ENCODE measurements around the gene EXD3.
A peak's percentile ranks its signal among the peaks of the same experiment; 100 is the strongest.

Gene EXD3

DNA sequence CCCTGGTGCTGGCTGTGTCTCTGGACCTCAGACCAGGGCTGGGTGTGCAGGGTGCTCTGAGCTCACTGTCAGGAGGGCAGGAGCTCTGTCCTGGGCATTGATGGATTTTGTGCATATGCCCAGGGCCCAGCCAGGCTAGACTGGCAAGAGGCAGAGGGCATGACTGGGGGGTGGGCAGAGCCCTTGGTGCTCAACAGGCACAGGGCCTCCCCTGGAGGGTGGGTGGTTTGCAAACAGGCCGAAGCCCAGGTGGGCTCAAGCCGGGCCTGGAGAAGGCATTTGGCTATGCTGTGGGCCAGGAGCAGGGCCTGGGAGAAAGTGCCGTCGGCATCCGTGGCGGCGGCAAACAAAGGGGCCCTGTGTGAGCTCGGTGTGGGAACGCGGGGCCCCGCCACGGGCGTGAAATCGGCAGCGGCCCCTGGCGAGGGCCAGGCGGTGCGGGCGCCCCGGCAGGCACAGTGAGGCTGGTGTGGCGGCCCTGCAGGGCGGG, 119.0 kb downstream of the EXD3 start:
- TF ChIP-seq, protein P1, sequence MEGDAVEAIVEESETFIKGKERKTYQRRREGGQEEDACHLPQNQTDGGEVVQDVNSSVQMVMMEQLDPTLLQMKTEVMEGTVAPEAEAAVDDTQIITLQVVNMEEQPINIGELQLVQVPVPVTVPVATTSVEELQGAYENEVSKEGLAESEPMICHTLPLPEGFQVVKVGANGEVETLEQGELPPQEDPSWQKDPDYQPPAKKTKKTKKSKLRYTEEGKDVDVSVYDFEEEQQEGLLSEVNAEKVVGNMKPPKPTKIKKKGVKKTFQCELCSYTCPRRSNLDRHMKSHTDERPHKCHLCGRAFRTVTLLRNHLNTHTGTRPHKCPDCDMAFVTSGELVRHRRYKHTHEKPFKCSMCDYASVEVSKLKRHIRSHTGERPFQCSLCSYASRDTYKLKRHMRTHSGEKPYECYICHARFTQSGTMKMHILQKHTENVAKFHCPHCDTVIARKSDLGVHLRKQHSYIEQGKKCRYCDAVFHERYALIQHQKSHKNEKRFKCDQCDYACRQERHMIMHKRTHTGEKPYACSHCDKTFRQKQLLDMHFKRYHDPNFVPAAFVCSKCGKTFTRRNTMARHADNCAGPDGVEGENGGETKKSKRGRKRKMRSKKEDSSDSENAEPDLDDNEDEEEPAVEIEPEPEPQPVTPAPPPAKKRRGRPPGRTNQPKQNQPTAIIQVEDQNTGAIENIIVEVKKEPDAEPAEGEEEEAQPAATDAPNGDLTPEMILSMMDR (IDR thresholded peaks at IDR 0.05; ENCODE audit: low read depth, low read length) = no peak

DNA sequence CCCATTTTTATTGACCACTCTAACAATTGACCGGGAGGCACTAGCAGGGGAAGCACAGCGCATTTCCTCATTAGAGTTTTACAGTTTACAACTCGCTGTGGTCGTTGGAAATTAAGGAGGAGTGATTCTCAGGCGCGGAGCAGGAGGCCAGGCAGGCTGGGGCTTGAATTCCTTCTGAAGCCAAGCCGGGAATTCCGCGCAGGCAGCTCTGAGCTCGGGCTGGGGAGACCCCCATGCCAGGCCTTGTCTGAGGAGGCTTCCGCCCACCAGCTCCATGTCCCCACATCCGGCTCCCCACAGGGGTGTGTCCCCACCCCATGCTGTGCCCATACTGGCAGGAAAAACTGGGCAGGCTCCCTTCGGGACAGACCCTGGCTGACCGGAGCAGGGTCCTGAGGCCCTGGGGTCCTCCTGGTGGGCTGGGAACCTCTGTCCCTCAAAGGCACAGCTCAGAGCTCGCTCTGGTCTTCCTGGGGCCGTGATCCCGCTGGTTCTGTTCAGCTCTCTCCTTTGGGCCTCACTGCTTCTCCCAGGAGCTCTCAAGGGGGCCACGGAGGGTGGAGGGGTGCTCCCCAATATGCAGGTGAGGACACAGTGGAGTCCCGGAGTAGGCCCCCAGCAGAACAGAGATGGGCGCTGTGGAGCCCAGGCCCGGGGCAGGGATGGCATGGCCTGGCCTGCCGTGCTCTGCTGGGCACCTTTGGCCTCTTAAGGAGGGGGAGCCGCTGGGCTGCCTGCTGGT, 119.6 kb downstream of the EXD3 start:
- TF ChIP-seq, protein P1 (IDR thresholded peaks at IDR 0.05; ENCODE audit: low read depth, low read length) = no peak
- H3K4me3 ChIP-seq (ENCODE audit: low read depth, low read length) = no peak overlapping the region

More for the DNA sequence above, 119.0 kb downstream of the EXD3 start:
- no peak overlapping the region for H3K4me3 ChIP-seq (ENCODE audit: low read depth, low read length)

DNA sequence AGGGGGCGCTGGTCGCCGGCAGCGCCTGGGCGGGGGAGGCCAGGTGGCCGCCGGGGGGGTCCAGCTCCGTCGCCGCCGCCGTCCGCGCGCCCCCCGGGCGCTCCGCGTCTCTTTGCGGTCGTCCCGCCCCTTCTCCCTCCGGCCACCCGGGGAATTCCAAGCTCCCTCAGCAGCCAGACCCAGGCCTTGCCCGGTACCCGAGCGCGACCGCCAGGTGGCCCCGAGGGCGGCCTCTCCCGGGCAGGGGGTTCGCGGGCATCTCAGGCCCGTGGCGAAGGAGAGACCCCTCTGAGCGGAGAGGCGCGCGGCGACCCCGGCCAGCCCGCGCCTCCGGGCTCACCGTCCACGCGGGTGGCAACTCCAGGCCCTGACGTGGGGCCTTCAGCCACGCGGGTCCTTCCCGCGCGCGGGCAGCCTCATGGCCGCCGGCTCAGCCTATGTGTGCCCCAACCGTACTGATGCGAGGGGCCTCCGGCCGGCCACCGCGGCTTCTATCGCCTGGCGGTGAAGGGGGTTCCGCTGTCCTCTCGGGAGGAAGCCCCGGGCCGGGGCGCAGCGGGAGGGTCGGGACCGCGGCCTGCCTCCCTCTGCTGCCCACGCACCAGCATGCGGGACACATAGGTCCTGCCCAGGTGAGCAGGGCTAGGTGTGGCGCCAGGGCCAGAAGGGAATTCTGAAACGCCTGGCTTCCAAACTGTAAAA, 120.4 kb downstream of the EXD3 start:
- TF ChIP-seq, protein P1 (IDR thresholded peaks at IDR 0.05; ENCODE audit: low read depth, low read length) = peak; percentile 57
- peak overlapping the region; percentile 49 for H3K4me3 ChIP-seq (ENCODE audit: low read depth, low read length)

DNA sequence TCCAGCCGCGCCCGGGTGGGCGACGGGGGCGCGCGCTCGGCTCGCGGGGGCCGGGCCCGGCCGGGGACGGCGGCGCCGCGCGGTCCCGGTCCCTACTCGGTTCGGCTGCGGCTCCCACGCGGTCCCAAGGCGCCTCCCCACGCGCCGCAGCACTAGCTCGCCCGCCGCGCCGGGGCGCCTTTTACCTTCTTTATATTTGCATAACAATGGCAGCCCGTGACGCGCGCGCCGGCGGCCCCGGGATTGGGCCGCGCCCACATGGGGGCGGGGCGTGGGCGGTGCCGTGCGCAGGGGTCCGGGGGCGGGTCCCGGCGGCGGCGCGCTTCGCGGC, 120.9 kb downstream of the EXD3 start, which contains the start of gene NRARP:
NRARP (minus strand) TSS at position 154 of the 331 bp plus-strand sequence. CDS start 343 bp downstream, outside the sequence.
- TF ChIP-seq, protein P1 (IDR thresholded peaks at IDR 0.05; ENCODE audit: low read depth, low read length) = no peak
- H3K4me3 ChIP-seq (ENCODE audit: low read depth, low read length) = peak within 1 kb of the TSS; percentile 50

DNA sequence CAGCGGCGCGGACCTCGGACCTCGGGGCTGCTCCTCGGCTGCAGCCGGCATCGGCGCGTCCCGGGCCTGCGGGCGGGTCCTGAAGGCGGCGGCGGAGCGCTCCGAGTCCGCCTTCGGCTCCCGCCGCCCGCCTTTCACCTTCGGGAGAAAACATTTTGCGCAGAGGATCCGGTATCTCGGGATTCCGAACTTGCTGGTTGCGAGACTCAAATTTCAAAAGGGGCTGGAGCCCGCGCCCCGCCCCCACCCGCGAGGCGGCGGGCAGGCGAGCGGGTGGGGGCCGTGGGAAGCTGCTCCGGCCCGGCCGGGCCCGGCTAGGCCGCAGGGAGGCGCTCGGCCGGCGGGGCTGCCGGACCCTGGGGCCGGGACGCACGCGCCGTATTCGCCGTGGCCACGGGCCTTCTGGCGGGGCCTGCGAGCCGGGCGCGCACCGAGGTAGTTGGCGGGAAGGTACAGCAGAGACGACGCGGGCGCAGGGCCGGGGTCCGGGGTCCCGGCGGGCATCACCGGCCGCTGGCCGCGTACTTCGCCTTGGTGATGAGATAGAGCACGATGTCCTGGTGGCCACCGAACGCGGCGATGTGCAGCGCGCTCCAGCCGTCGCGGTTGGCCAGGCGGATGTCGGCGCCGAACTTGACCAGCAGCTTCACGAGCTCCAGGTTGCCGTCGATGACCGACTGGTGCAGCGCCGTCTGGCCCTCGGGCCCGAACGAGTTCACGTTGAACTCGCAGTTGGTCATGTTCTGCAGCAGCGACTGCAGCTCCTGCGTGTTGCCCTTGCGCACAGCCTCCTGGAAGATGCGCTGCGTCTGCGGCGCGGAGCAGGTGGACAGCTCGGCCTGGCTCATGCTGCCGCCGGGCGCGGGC, 121.6 kb downstream of the EXD3 start:
- TF ChIP-seq, protein P1 (IDR thresholded peaks at IDR 0.05; ENCODE audit: low read depth, low read length) = no peak
- H3K4me3 ChIP-seq (ENCODE audit: low read depth, low read length) = peak overlapping the region; percentile 50

DNA sequence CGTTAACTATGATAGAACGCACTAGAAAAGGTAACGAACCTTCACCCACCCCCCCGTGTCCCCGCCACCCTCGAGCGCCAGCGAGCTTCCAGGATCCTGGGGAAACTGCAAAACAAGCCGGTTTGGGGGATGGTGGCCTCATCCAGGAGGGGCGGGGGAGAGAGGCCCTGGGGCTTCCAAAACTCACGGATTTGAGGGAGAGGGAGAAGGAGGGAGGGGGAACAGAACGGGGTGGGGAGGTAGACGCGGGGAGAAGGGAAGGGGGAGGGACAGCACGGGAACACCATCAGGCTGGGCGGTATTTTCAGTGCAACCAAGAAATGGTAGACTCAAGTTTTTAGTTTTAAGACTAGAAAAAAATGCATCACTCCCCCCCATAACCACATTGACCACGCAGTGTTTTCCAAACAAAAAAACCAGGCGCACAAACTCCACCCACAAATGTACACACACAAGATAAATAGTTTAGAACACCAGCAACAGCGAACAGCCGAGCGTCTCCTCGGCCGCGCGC, 122.3 kb downstream of the EXD3 start:
- TF ChIP-seq, protein P1 (IDR thresholded peaks at IDR 0.05; ENCODE audit: low read depth, low read length) = no peak
- H3K4me3 ChIP-seq (ENCODE audit: low read depth, low read length) = peak overlapping the region; percentile 50

Measured in WI38 (cell line).